Globus pallidus (tissue), 1 donor: ENCODE results near the gene BBS9.
"Not testable (repeated sequence)": the region's sequence is repeated elsewhere in the genome, so short reads cannot be mapped to it uniquely, and the experiment has no call there.

Experiments
- DNase-seq: peaks from one replicate; pipeline ENCODE4 v3.0.0-alpha.2; 2015; ENCODE audit warnings: low spot score

Gene BBS9

GRCh38 chr7:33128990-33129805 lies at the start of gene BBS9:
Gene BBS9 (plus strand): TSS chr7:33129564. CDS start chr7:33146253, 16,689 bp downstream.
- DNase-seq: peak; percentile 95

GRCh38 chr7:33079763-33080690 lies 49.3 kb upstream of the BBS9 start:
- DNase-seq: no peak

- DNase-seq: no peak
Observed at GRCh38 chr7:33087356-33087755, 42.0 kb upstream of the BBS9 start.

- no peak for DNase-seq
Observed at GRCh38 chr7:33087858-33088257, 41.5 kb upstream of the BBS9 start.

- no peak for DNase-seq
Observed at GRCh38 chr7:33089142-33089541, 40.2 kb upstream of the BBS9 start.

- no peak for DNase-seq
Observed at GRCh38 chr7:33091111-33091531, 38.2 kb upstream of the BBS9 start.

GRCh38 chr7:33091641-33092191 lies 37.6 kb upstream of the BBS9 start:
- no peak for DNase-seq

GRCh38 chr7:33093266-33093665 lies 36.1 kb upstream of the BBS9 start:
- DNase-seq: no peak

- not testable (repeated sequence) for DNase-seq
Observed at GRCh38 chr7:33094745-33095275, 34.6 kb upstream of the BBS9 start.

- DNase-seq: no peak
Observed at GRCh38 chr7:33099154-33099940, 30.0 kb upstream of the BBS9 start.

GRCh38 chr7:33100770-33101169 lies 28.6 kb upstream of the BBS9 start:
- DNase-seq: no peak

- DNase-seq: no peak
Observed at GRCh38 chr7:33101906-33102305, 27.5 kb upstream of the BBS9 start.

GRCh38 chr7:33107136-33108066 lies 22.0 kb upstream of the BBS9 start:
- peak; percentile 38 for DNase-seq

- no peak for DNase-seq
Observed at GRCh38 chr7:33108554-33109004, 20.8 kb upstream of the BBS9 start.

- peak; percentile 62 for DNase-seq
Observed at GRCh38 chr7:33109005-33109757, 20.2 kb upstream of the BBS9 start, which contains the start of gene RP9. Gene RP9 (minus strand): TSS chr7:33109404. CDS start chr7:33109372, 32 bp downstream.

- DNase-seq: peak; percentile 47
Observed at GRCh38 chr7:33109758-33110238, 19.6 kb upstream of the BBS9 start.

- DNase-seq: no peak
Observed at GRCh38 chr7:33111614-33112013, 17.8 kb upstream of the BBS9 start.

GRCh38 chr7:33114976-33115375 lies 14.4 kb upstream of the BBS9 start:
- no peak for DNase-seq

GRCh38 chr7:33118383-33118782 lies 11.0 kb upstream of the BBS9 start:
- no peak for DNase-seq
